ENCODE results near the gene PLAAT4. TPM values are rescaled to one million over a fixed set of nuclear protein-coding genes. Genes with fewer than 3 reads are reported as not detected.
"Not testable (repeated sequence)": the region's sequence is repeated elsewhere in the genome, so short reads cannot be mapped to it uniquely, and the experiment has no call there.

Gene PLAAT4
- total RNA-seq, 6 experiments from 2014 or later: 0.43 to 1.9 (median 0.82) TPM; not detected in 1

GRCh38 chr11:63530021-63530420, 6.6 kb upstream of the PLAAT4 start:
- Mint-ChIP-seq H3K9me3 (no peaks in the 10 kb centered on the region), H3K27me3 (ENCODE audit: insufficient read depth) (peaks cover 21% of the 10 kb centered on the region), H3K27ac (no peak overlapping the region), H3K4me1 (ENCODE audit: low read depth) (peaks cover 15% of the 10 kb centered on the region), H3K4me3 (no peak overlapping the region), H3K36me3 (ENCODE audit: low read depth) (no peaks in the 10 kb centered on the region)
- no peak for DNase-seq
- TF ChIP-seq CTCF (IDR thresholded peaks at IDR 0.05): no peak

GRCh38 chr11:63531074-63531792, 5.4 kb upstream of the PLAAT4 start:
- H3K4me1 Mint-ChIP-seq (ENCODE audit: low read depth): peaks cover 15% of the 10 kb centered on the region
- DNase-seq: peak; percentile 55
- H3K27me3 Mint-ChIP-seq (ENCODE audit: insufficient read depth): peaks cover 21% of the 10 kb centered on the region
- not testable (repeated sequence) for H3K27ac Mint-ChIP-seq; H3K9me3 Mint-ChIP-seq; H3K36me3 Mint-ChIP-seq (ENCODE audit: low read depth); H3K4me3 Mint-ChIP-seq

GRCh38 chr11:63532117-63532516, 4.5 kb upstream of the PLAAT4 start:
- H3K4me3 Mint-ChIP-seq: no peak overlapping the region
- no peaks in the 10 kb centered on the region for H3K36me3 Mint-ChIP-seq (ENCODE audit: low read depth)
- no peak overlapping the region for H3K27ac Mint-ChIP-seq
- no peak for DNase-seq
- H3K4me1 Mint-ChIP-seq (ENCODE audit: low read depth): peaks cover 22% of the 10 kb centered on the region
- H3K9me3 Mint-ChIP-seq: no peaks in the 10 kb centered on the region
- no peak for TF ChIP-seq CTCF (IDR thresholded peaks at IDR 0.05)
- peaks cover 21% of the 10 kb centered on the region for H3K27me3 Mint-ChIP-seq (ENCODE audit: insufficient read depth)

- H3K27me3 Mint-ChIP-seq (ENCODE audit: insufficient read depth): peaks cover 17% of the 10 kb centered on the region
- H3K4me3 Mint-ChIP-seq: no peak overlapping the region
- DNase-seq: no peak
- no peak for TF ChIP-seq CTCF (IDR thresholded peaks at IDR 0.05)
- no peaks in the 10 kb centered on the region for H3K36me3 Mint-ChIP-seq (ENCODE audit: low read depth)
- peaks cover 28% of the 10 kb centered on the region for H3K4me1 Mint-ChIP-seq (ENCODE audit: low read depth)
- H3K9me3 Mint-ChIP-seq: no peaks in the 10 kb centered on the region
- no peak overlapping the region for H3K27ac Mint-ChIP-seq
These were observed 3.7 kb upstream of the PLAAT4 start for GRCh38 chr11:63532799-63533475.

GRCh38 chr11:63534076-63534475, 2.5 kb upstream of the PLAAT4 start:
- no peaks in the 10 kb centered on the region for H3K36me3 Mint-ChIP-seq (ENCODE audit: low read depth)
- DNase-seq: no peak
- H3K9me3 Mint-ChIP-seq: no peaks in the 10 kb centered on the region
- peaks cover 28% of the 10 kb centered on the region for H3K4me1 Mint-ChIP-seq (ENCODE audit: low read depth)
- TF ChIP-seq CTCF (IDR thresholded peaks at IDR 0.05): no peak
- peaks cover 17% of the 10 kb centered on the region for H3K27me3 Mint-ChIP-seq (ENCODE audit: insufficient read depth)
- no peak overlapping the region for H3K4me3 Mint-ChIP-seq
- H3K27ac Mint-ChIP-seq: no peak overlapping the region

GRCh38 chr11:63534895-63535461, 1.6 kb upstream of the PLAAT4 start:
- TF ChIP-seq CTCF (IDR thresholded peaks at IDR 0.05): no peak
- Mint-ChIP-seq H3K27ac (no peak overlapping the region), H3K36me3 (ENCODE audit: low read depth) (no peaks in the 10 kb centered on the region), H3K27me3 (ENCODE audit: insufficient read depth) (peaks cover 20% of the 10 kb centered on the region), H3K9me3 (no peaks in the 10 kb centered on the region), H3K4me1 (ENCODE audit: low read depth) (peaks cover 28% of the 10 kb centered on the region), H3K4me3 (no peak overlapping the region)
- DNase-seq: no peak

Measured in HFFc6 (cell line).